H1 (cell line): ENCODE data around the gene BTBD16. TPM values are rescaled to one million over a fixed set of nuclear protein-coding genes. Genes with fewer than 3 reads are reported as not detected.

Experiments
- BRCA1 ChIP-seq: IDR thresholded peaks from 2 replicates; pipeline ENCODE4 v1.6.1; 2012; ENCODE audit warnings: low read depth, low read length, improper control_type of control experiment
- CHD1 ChIP-seq: IDR thresholded peaks from 2 replicates; pipeline ENCODE4 v1.6.1; 2012; ENCODE audit warnings: low read depth, low read length, improper control_type of control experiment
- FOSL1 ChIP-seq: IDR thresholded peaks from 2 replicates; pipeline ENCODE4 v1.6.1; 2011; ENCODE audit warnings: mild to moderate bottlenecking, low read depth, low read length, moderate library complexity; ENCODE audit not compliant: insufficient read depth
- JUN ChIP-seq: IDR thresholded peaks from 2 replicates; pipeline ENCODE4 v1.6.1; 2011; ENCODE audit warnings: low read depth, mild to moderate bottlenecking, improper control_type of control experiment, low read length
- polyA plus RNA-seq, 7 experiments: library from polyadenylated mRNA; depleted of rRNA in 3 of 7; stranded (reverse) in 5 of 7; unstranded in 2 of 7; fragments of >200 nt in 5 of 7; fragments of 200-250 nt in 2 of 7; gene quantifications; 1 replicate in 5 of 7; 2 replicates in 1 of 7; 4 replicates in 1 of 7; pipeline versions ENCODE4 v1.2.1 to v1.2.3, GENCODE V29; 2011 to 2013; ENCODE audit warnings: missing spikeins in 2 of 7, mixed read lengths in 2 of 7
- total RNA-seq: library from RNA; stranded (reverse); fragmentation: NEBNext Ultra II Directional; extraction: Animal tissue kit (Norgen Biotek cat#: 25700); gene quantifications from 2 replicates; pipeline ENCODE4 v1.2.1, GENCODE V29; 2021
- TF ChIP-seq, protein P1 (sequence below): fragments of 300-600 bp; sonication (generic); IDR thresholded peaks from 2 replicates; pipeline ENCODE4 v1.7.1; 2012; ENCODE audit warnings: low read length, moderate library complexity, mild to moderate bottlenecking, inconsistent platforms; ENCODE audit not compliant: insufficient replicate concordance

BTBD16 gene
- total and polyA plus RNA-seq, 2 of the 8 experiments (the other 6 are each of a cell fraction or from before 2014, with no cell fraction given), result 0.05 TPM; not detected in 1

DNA sequence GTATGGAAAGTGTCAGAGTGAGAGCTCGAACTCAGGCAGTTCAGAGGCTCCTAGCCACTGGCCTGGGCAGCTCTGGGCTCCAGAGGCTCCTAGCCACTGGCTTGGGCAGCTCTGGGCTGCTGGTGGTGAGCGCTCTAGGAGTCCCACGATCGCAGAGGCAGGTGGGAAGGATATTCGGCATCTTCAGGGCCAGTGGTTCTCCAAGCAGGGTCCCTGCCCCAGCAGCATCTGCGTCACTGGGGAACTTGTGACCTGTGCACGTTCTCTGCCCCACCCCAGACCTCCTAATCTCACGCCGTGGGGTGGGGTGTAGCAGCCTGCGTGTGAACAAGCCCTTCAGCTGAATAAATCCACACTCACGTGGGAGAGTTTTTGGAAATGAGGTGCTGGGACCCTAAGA, 25.2 kb upstream of the BTBD16 start (continued):
- TF ChIP-seq JUN, result no peak
- TF ChIP-seq, protein P1, sequence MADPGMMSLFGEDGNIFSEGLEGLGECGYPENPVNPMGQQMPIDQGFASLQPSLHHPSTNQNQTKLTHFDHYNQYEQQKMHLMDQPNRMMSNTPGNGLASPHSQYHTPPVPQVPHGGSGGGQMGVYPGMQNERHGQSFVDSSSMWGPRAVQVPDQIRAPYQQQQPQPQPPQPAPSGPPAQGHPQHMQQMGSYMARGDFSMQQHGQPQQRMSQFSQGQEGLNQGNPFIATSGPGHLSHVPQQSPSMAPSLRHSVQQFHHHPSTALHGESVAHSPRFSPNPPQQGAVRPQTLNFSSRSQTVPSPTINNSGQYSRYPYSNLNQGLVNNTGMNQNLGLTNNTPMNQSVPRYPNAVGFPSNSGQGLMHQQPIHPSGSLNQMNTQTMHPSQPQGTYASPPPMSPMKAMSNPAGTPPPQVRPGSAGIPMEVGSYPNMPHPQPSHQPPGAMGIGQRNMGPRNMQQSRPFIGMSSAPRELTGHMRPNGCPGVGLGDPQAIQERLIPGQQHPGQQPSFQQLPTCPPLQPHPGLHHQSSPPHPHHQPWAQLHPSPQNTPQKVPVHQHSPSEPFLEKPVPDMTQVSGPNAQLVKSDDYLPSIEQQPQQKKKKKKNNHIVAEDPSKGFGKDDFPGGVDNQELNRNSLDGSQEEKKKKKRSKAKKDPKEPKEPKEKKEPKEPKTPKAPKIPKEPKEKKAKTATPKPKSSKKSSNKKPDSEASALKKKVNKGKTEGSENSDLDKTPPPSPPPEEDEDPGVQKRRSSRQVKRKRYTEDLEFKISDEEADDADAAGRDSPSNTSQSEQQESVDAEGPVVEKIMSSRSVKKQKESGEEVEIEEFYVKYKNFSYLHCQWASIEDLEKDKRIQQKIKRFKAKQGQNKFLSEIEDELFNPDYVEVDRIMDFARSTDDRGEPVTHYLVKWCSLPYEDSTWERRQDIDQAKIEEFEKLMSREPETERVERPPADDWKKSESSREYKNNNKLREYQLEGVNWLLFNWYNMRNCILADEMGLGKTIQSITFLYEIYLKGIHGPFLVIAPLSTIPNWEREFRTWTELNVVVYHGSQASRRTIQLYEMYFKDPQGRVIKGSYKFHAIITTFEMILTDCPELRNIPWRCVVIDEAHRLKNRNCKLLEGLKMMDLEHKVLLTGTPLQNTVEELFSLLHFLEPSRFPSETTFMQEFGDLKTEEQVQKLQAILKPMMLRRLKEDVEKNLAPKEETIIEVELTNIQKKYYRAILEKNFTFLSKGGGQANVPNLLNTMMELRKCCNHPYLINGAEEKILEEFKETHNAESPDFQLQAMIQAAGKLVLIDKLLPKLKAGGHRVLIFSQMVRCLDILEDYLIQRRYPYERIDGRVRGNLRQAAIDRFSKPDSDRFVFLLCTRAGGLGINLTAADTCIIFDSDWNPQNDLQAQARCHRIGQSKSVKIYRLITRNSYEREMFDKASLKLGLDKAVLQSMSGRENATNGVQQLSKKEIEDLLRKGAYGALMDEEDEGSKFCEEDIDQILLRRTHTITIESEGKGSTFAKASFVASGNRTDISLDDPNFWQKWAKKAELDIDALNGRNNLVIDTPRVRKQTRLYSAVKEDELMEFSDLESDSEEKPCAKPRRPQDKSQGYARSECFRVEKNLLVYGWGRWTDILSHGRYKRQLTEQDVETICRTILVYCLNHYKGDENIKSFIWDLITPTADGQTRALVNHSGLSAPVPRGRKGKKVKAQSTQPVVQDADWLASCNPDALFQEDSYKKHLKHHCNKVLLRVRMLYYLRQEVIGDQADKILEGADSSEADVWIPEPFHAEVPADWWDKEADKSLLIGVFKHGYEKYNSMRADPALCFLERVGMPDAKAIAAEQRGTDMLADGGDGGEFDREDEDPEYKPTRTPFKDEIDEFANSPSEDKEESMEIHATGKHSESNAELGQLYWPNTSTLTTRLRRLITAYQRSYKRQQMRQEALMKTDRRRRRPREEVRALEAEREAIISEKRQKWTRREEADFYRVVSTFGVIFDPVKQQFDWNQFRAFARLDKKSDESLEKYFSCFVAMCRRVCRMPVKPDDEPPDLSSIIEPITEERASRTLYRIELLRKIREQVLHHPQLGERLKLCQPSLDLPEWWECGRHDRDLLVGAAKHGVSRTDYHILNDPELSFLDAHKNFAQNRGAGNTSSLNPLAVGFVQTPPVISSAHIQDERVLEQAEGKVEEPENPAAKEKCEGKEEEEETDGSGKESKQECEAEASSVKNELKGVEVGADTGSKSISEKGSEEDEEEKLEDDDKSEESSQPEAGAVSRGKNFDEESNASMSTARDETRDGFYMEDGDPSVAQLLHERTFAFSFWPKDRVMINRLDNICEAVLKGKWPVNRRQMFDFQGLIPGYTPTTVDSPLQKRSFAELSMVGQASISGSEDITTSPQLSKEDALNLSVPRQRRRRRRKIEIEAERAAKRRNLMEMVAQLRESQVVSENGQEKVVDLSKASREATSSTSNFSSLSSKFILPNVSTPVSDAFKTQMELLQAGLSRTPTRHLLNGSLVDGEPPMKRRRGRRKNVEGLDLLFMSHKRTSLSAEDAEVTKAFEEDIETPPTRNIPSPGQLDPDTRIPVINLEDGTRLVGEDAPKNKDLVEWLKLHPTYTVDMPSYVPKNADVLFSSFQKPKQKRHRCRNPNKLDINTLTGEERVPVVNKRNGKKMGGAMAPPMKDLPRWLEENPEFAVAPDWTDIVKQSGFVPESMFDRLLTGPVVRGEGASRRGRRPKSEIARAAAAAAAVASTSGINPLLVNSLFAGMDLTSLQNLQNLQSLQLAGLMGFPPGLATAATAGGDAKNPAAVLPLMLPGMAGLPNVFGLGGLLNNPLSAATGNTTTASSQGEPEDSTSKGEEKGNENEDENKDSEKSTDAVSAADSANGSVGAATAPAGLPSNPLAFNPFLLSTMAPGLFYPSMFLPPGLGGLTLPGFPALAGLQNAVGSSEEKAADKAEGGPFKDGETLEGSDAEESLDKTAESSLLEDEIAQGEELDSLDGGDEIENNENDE, result no peak
- no peak for TF ChIP-seq CHD1
- no peak for TF ChIP-seq BRCA1
- no peak for TF ChIP-seq FOSL1
- TF ChIP-seq, all 59 proteins: peak for 0
